ENCODE measurements around the gene KCNIP4. TPM values are rescaled to one million over a fixed set of nuclear protein-coding genes. Genes with fewer than 3 reads are reported as not detected.

KCNIP4 gene
- total and polyA plus RNA-seq, 2 of the 8 experiments (the other 6 are each of a cell fraction or from before 2014, with no cell fraction given) = 0.06 TPM; not detected in 1

DNA sequence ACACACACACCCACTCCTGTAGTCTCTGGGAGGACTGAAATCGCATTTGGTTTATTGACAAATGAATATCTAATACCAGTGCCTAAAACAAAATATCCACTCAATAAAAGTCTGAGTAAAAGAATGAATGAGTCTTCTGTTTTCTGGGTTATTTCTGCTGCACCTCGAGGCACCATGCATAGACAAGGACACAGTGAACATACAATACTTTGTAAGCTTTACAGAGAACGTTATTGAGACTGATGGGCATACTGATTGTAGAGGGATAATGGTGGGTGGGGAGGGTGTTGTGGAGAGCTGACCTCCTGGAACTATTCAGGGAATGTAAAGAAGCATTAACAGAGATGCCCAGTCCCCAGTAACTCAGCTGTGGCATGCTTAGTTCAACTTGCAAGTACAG lies 14.1 kb upstream of the KCNIP4 start (continued):
- TF ChIP-seq GABPA (IDR thresholded peaks at IDR 0.05; ENCODE audit: borderline replicate concordance, insufficient read depth, low read length) (no peak), SUZ12 (IDR thresholded peaks at IDR 0.05; ENCODE audit: low read length) (no peak), CHD2 (IDR thresholded peaks at IDR 0.05; ENCODE audit: low read length) (no peak), EGR1 (IDR thresholded peaks at IDR 0.05; ENCODE audit: borderline replicate concordance, low read depth, low read length) (no peak), CBX8 (IDR thresholded peaks at IDR 0.05; ENCODE audit: borderline replicate concordance, low read depth, low read length) (no peak)

All from H1 (cell line).